HG03135 (cell line): ENCODE data around the gene ADGRB2.

Experiments used
- ATAC-seq: cut with Tn5 transposase; IDR thresholded peaks from one replicate; pipeline ENCODE4 v1.9.1; 2021; ENCODE audit warnings: mild to moderate bottlenecking, moderate library complexity; ENCODE audit not compliant: unreplicated experiment

Gene ADGRB2

DNA sequence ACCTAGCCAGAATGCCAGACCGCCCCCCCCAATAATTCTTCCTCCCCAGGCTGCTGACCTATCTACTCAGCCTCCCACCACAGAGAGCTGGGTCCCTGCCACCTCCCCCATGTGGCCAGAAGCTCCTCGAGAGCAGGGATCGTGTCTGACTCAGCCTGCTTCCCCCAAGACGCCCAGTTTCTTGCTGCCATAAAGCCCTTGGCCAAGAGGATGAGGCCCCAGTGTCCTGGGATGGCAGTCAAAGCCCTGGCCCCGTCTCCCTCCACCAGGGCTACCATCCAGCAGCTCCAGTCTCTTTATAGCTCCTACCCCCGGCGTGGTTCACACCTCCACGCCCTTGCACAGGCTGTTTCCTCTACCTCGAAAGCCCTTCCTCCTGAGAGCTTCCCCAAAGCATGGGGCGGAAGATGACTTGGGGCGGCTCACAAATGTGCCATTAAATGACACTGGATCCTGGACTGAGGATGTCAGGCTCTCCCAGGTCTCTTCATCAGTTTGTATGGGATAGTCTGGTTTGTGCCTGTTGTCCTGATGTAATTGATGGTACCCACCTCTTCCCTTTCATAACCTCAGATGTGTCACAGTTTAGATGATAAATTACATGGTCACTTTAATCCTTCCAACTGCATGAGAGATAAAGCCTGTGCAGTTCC, 13.2 kb downstream of the ADGRB2 start:
- ATAC-seq, result no peak

GRCh38 chr1:31749785-31750735, 14.1 kb downstream of the ADGRB2 start:
- ATAC-seq, result no peak

- ATAC-seq, result no peak
Observed at GRCh38 chr1:31748365-31748764, 15.8 kb downstream of the ADGRB2 start.

DNA sequence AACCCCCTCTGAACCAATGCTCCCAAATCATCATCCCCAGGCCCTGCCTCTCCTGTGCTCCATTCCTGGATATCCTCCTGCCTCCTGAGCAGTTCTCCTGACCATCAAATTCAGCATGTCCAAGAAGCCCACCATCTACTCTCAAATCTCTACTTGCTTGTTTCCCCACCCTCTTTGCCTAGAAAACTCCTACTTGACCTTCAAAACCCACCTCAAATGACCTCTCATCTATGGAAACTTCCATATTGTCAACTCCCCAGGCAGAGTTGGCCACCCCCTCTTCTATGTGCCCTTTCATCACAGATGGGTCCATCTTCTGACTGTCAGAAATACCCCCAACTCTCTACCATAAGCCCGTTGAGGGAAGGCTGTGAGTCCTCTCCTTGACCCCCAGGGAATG, 16.8 kb downstream of the ADGRB2 start:
- no peak for ATAC-seq

DNA sequence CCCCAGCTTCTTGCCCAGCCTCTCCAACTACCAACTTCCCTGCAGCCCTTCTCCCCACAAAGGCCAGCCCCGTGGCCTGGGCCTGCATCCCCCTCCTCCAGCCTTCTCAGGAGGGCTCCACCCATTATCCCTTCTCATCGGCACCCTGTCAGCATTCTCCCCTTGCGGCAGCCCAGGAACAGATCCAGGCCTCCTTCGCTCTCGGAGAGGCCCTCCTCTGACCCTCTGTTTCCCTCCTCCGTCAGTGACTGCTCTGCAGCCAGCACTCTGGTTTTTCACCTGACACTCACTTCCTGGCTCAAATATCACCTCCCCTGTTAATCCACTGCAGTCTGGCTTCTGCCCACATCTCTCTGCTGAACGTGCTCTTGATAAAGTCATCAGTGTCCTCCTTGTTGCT, 17.5 kb downstream of the ADGRB2 start:
- ATAC-seq, result no peak

DNA sequence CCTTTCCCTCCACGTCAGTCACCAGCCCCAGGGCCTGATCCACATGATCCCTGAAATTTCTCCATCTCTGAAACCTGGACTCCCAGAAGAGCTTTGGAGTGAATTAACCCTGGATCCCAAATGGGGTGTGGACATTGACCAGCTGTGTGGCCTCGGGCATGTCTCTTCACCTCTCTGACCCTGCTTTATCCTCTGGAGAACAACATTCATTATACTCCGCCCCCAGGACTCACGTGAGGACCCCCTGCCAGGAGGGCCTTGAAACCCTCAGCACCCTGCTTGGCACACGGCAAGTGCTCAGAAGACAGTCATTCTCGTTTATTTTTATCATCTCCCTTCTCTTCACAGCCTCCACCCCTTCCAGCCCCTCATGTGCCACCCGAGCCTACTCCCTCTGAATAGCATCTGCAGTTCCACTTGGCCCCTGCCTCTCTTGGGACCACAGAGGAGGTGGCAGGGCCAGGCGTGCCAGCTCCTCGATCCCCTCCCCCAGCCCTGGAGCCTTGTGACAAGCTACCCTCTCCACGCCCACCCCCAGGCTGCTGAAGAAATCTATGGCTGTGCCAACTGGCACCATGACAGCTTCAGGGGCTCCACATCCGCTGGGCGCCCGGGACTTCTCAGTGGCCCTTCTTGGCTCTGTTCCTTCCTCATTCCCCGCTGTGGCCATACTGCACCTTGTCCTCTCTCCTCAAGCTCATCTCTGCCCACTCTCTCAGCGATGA, 18.0 kb downstream of the ADGRB2 start:
- ATAC-seq, result no peak

DNA sequence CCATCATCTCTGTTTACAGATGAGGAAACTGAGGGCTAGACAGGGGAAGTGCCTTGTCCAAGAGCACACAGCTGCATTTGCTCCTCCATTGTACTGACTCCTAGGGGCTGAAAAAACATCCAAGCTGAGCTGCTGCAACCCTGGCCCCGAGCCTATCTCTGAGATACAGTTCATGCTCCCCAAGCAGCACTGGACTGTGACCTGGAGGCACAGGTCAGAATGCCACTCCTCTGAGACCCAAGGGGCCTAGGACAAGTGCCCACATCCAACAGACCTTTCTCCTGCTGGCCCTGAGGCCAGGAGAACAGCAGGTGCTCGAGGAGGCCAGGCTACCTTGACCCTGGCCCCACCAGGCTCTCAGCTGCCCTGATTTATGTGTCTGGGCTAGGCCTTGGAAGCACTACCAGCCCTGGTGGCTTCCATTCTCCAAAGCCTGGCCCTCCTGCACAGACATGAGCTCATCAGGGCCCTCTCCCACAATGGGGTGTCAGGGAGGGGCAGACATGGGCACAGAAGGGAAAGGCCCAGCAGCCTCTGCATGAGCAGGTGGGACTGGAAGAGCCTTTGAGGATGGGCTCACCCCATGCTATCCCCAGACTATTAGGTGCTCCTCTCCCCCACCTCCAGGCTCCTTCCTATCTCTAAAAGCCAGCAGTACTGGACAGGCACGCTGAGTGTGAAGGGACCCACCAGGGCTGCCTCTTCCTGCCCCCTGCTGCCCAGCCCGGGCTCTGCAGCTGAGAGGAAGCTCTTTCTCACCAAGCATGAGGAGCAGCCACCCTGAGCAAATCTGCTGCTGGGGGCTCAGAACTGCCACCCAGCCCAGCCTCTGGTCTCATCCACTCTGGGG, 18.8 kb downstream of the ADGRB2 start:
- ATAC-seq, result peak; percentile 54

- peak; percentile 54 for ATAC-seq
Observed at GRCh38 chr1:31744165-31744888, 19.8 kb downstream of the ADGRB2 start.

GRCh38 chr1:31742462-31743212, 21.5 kb downstream of the ADGRB2 start:
- ATAC-seq, result no peak

DNA sequence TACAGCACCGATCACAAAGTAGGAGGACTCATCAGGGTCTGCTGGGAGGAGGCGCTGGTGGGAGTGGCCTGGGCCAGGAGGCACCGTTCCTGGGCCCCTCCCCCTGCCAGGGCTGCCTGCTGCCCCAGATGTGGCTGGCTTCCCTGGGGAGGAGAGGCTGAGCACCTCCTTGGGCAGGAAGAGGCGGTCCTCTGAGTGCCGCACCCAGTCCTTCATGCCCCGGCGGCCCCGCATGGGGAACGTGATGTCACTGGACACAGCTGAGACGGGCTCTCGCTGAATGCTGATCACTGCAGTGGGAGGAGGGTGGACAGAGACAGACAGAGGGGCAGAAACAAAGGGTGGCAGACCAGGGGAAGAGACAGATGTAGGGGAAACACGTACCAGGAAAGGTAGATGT, 24.8 kb downstream of the ADGRB2 start:
- no peak for ATAC-seq

- no peak for ATAC-seq
Observed at GRCh38 chr1:31736675-31737074, 27.5 kb downstream of the ADGRB2 start.

DNA sequence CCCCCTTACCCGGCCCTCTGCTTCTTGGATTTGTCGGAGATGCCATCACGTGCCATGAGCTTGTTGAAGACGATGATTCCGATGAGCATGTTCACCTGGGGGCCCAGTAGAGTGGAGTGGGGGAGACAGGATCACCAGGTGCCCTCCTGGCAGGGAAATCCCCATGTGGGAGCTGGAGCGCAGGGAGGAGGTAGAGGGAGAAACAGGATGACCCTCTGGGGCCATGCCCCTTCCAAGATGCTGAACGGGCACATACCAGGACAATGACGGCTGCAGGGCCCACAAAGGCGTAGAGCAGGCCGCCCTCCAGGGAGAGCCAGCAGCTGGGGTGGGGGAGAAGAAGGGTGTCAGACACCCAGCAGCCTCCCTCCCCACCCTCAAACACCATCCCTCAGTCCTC, 28.6 kb downstream of the ADGRB2 start:
- no peak for ATAC-seq

- no peak for ATAC-seq
Observed at GRCh38 chr1:31734582-31735107, 29.5 kb downstream of the ADGRB2 start.

GRCh38 chr1:31733389-31734219, 30.5 kb downstream of the ADGRB2 start:
- no peak for ATAC-seq

- ATAC-seq, result no peak
Observed at GRCh38 chr1:31732751-31733289, 31.3 kb downstream of the ADGRB2 start.

- ATAC-seq, result no peak
Observed at GRCh38 chr1:31732343-31732742, 31.8 kb downstream of the ADGRB2 start.

- ATAC-seq, result no peak
Observed at GRCh38 chr1:31731049-31731565, 33.0 kb downstream of the ADGRB2 start.
